ENCODE results near the gene AGBL1.

AGBL1 gene

DNA sequence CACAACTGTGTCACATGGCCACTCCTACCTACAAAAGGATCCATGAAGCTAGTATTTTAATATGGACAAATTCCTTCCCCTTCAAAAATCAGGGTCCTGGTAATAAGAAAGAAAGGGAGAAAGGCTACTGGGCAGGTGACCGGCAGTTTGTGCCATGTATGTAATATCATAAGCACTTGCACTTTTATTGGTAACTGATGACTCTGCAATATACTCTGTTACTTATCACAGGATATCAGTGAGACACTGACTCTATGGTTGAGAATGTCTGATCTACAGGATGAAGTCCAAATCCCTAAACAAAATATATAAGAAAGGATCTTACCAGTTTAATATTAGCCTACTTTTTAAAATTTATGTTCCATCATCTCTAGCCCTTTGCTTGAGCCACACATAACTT, 315.2 kb downstream of the AGBL1 start:
- no peak overlapping the region for H3K4me3 ChIP-seq (ENCODE audit: low read depth, low read length)
- DNase-seq (ENCODE audit: low read depth) = no peak
- TF ChIP-seq, protein P1, sequence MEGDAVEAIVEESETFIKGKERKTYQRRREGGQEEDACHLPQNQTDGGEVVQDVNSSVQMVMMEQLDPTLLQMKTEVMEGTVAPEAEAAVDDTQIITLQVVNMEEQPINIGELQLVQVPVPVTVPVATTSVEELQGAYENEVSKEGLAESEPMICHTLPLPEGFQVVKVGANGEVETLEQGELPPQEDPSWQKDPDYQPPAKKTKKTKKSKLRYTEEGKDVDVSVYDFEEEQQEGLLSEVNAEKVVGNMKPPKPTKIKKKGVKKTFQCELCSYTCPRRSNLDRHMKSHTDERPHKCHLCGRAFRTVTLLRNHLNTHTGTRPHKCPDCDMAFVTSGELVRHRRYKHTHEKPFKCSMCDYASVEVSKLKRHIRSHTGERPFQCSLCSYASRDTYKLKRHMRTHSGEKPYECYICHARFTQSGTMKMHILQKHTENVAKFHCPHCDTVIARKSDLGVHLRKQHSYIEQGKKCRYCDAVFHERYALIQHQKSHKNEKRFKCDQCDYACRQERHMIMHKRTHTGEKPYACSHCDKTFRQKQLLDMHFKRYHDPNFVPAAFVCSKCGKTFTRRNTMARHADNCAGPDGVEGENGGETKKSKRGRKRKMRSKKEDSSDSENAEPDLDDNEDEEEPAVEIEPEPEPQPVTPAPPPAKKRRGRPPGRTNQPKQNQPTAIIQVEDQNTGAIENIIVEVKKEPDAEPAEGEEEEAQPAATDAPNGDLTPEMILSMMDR (IDR thresholded peaks at IDR 0.05; ENCODE audit: control insufficient read depth, extremely low read depth, insufficient read depth) = no peak

DNA sequence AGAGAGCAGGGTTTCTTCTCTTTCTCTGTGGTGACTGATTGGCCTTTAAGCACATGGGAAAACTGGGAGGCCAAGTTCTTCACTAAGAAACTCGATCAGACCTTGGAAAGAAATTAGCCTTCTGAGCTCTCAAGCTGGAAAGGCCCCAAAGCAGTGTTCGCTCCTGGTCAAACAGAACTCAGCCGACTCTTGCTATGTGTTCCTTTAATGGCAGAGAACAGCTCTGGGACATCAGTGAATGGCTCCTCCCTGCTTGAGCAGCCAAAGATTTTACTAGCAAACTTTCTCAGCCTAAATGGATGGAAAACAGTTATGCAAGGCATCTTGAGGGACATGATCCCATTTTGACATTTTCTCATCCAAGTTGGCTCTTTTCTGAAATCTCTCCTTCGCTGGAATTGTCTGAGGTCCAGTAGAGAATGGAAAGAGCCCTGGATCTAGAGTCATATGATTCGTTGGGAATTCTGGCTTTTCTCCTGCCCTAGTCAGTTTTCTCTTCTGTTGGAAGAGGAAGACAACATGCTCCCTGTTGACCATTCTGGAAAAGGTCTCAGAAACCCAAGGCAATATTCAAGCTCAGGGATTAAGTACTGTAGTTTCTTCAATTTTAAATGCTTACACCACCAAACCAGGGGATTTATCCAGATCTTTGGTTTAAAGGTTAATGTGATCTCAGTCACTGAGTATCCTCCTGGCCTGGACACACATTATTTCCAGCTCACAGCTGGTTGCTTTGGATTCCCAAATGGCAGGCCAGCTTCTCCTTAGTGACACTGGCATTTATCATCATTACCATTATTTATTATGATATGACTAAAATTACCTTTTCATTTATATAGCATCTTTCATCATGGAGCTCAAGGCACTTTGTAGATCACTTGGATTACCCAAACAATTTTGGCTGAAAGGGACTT, 319.6 kb downstream of the AGBL1 start:
- DNase-seq (ENCODE audit: low read depth) = peak; percentile 80
- TF ChIP-seq, protein P1 (IDR thresholded peaks at IDR 0.05; ENCODE audit: control insufficient read depth, extremely low read depth, insufficient read depth) = no peak
- H3K4me3 ChIP-seq (ENCODE audit: low read depth, low read length) = no peak overlapping the region

DNA sequence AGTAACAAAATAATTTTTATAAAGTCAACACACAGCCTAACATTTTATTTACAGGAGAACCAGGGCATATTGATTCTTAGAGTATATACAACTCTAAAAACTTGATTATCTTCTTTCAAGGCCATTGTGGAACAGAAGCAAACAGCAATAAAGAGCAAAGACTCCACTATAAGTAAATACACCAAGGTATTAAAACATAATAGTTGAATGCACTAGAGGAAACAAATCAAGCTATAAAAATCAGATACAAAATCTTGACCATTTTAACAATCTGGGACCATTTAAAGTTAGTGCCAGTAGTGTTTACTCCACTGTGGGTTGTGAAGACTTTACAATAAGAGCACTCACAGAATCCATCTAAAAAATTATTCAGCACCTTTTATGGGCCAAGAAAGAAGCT, 323.6 kb downstream of the AGBL1 start:
- TF ChIP-seq, protein P1 (IDR thresholded peaks at IDR 0.05; ENCODE audit: control insufficient read depth, extremely low read depth, insufficient read depth) = no peak
- DNase-seq (ENCODE audit: low read depth) = peak; percentile 94
- no peak overlapping the region for H3K4me3 ChIP-seq (ENCODE audit: low read depth, low read length)

DNA sequence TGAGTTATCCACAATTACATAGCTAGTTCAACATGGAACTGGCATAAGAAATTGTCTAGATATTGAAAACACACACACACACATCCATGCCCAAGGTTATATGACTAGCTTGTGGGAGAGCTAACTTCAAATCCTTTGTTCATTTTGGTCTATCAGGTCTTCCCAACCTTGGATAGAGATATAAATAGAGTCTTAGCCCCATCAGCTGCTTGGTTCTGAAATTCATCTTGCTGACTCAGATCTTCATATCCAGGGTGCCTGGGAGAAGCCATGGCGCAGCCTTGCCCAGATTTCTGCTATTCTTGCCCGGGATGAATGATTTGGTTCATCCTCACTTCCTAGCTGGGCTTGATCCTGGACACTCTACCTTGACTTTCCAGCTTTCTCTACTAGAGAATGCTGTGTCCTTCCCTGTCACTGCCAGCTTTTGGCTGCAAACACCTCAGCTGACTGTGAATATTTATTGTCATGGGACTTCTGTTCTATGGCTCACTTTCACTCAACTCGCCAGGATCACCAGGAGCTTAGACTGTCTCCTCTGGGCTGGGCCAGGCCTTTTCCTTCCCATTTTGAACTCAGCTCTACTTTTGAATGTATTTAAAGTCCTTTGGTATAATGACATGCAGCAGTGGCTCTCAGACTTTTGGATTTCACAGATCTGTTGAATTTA, 324.4 kb downstream of the AGBL1 start:
- TF ChIP-seq, protein P1 (IDR thresholded peaks at IDR 0.05; ENCODE audit: control insufficient read depth, extremely low read depth, insufficient read depth) = no peak
- DNase-seq (ENCODE audit: low read depth) = no peak
- H3K4me3 ChIP-seq (ENCODE audit: low read depth, low read length) = no peak overlapping the region

DNA sequence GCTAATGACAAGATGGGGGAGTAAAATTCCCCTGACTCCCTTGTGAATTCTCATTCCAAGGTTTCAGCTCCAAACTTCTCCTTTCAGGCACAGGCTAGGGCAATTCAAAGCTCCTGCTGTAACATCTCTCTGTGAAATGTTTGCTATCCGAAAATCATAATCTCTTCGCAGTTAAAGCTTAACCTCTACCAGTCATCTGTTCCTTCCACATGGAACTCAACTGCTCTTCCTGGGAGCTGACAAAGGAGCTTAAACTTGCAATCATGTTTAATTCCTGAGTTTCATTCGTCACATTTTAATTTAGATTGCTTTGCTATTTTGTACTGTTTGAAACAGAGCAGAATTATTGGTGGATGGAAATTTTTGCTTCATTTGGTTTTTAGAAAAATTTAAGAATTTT, 328.6 kb downstream of the AGBL1 start:
- TF ChIP-seq, protein P1 (IDR thresholded peaks at IDR 0.05; ENCODE audit: control insufficient read depth, extremely low read depth, insufficient read depth) = no peak
- no peak overlapping the region for H3K4me3 ChIP-seq (ENCODE audit: low read depth, low read length)
- DNase-seq (ENCODE audit: low read depth) = no peak

DNA sequence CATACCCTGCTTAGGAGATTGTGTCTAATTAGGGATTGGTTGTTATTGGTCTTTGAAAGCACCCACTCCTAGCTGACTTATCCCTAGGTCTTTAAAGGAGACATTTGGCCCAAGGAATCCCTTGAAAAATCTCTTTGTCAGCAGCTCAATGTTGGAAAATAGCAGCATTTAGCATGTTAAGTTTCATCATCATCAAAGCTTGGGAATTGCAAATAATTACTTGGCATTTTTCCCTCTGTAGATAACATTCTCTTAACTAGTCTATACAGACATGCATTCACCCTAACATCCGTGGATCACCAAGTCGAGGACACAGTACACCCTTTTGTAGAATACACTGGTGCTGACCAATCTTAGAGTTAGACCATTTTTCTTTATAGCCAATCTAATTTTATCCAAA, 332.2 kb downstream of the AGBL1 start:
- no peak for DNase-seq (ENCODE audit: low read depth)
- TF ChIP-seq, protein P1 (IDR thresholded peaks at IDR 0.05; ENCODE audit: control insufficient read depth, extremely low read depth, insufficient read depth) = no peak
- H3K4me3 ChIP-seq (ENCODE audit: low read depth, low read length) = no peak overlapping the region

All from LNCaP clone FGC (cell line).